ENCODE measurements around the gene NUSAP1.
"Not testable (repeated sequence)": the region's sequence is repeated elsewhere in the genome, so short reads cannot be mapped to it uniquely, and the experiment has no call there.

NUSAP1 gene

DNA sequence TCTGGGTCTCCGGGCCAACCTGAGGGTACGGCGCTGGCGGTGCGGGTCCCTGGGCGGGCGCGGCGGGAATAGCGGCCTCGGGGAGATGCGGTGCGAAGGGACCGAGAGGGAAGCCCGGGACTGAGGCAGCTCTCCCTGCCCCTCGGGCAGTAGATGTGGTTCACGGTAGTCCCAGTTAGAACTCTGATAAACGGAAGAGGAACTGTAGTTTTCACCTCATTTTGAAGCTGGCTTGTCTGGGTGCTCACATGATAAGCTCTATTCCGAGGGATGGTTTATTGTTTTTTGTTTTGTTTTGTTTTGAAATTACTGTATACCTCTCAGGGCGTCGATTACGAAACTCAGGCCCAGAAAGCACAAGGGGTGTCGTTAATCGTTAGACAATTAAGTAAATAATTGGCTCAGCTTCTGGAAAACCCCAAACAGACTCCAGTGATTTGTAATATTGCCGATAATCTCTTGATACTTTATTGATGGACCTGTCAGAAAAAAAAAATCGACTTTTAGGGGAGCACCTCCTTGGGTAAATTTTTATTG is 413 bp downstream of the NUSAP1 start:
- no peak for FAIRE-seq

DNA sequence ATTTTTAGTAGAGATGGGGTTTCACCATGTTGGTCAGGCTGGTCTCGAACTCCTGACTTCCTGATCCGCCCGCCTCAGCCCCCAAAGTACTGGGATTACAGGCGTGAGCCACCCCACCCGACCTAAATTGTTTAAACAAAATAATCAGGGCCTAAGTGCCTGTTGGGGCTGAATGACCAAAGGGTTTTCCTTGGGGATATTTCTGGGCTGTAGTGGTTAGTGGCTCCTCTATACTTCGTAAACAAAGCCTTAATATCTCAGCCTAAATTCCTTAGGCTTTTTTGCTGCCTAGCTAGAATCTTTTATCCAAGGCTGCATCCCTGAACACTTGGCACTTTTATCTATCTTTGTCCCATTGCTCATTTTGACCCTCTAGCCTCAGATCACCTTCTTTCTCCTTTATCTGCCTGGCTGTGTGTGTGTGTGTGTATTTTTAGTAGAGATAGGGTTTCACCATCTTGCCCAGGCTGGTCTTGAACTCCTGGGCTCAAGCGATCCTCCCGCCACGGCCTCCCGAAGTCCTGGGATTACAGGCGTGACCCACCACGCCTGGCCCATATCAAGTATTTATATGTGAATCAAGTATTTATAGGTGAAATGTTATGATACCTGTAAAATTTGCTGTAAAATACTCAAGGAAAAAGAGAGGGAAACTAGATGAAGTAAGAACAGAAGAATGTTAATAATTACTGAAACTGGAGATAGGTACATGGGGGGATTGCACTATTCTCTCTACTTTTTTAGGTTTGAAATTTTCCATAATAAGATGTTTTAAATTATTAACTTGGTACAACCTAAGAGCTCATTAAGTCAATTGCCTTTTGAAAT is 1.8 kb downstream of the NUSAP1 start:
- FAIRE-seq: no peak

DNA sequence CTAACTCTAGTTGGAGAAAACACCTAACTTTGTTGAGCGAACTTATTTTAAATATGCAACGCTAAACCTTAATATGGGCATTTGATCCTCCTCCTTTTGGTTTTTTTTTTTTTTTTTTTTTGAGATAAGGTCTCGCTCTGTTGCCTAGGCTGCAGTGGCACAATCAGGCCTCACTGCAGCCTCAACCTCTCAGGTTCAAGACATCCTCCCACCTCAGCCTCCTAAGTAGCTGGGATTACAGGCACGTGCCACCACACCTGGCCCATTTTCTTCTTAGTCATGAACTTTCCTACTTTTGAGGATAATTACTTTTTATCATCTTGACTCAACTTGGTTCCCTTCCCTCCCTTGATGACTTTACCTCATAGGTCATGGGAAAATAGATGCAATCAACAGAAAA is 3.9 kb downstream of the NUSAP1 start:
- no peak for FAIRE-seq

DNA sequence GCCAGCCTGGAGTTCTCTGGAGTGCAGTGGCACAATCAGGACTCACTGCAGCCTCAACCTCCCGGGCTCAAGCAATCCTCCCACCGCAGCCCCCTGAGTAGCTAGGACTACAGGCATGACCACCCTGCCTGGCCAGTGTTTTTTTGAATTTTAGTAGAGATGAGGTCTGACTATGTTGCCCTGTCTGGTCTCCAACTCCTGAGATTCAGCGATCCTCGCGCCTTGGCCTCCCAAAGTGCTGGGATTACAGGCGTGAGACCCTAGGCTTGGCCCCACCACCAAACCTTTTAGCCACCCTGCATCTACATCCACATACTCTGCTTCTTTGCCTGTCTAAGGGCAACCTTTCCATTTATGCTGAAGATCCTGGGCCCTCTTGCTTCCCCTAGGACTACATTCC is 4.4 kb downstream of the NUSAP1 start:
- FAIRE-seq: no peak

DNA sequence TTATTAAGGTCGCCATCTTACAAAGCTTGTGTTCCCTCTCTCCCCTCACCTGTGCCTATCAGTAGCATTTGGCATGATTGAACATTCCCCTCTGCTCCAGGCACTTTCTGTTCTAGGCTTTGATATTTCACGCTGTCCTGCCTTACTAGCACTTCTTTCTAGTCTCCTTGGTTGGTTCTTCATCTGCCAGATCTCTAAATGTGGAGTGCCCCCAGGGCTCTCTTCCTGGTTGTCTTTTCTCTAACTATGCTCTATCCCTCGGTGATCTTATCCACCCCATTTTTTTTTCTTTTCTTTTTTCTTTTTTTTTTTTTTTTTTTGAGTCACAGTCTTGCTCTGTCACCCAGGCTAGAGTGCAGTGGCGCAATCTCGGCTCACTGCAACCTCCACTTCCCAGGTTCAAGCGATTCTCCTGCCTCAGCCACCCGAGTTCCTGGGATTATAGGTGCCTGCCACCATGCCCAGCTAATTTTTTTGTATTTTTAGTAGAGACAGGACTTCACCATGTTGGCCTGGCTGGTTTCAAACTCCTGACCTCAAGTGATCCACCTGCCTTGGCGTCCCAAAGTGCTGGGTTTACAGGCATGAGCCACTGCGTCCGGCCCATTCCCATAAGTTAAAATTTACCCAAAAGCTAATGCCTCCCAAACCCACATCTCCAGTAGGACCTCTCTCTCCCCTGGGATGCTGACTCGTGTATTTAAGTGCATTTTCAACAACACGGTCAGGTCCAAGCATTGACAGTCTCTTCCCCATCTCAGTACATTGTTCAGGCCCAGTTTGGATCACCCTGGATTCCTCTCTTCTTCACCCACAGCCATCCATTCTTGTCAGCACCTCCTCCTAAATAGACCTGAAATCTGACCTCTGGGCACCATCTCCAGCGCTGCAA is 5.2 kb downstream of the NUSAP1 start:
- FAIRE-seq: no peak

DNA sequence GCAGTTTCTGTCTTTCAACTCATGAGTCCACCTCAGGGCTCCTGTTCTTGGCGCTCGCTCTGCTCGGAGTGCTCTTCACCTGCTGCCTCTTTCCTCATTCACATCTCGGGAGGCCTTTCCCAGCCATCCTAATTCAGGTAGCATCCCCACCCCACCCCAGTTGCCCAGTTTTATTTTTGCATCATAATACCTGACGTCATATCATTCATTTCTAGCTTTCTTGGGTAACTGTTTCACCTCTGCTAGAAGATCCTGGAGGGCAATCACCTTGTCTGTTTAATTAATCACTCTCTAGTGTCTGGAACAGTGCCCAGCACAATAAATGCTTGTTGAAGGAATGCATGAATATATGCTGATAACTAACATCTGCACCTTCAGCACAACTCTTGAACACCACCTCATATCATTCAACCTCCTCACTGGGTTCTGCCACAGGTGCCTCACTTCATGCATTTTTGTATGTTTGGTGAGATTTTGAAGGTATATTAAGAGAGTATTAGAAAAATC is 7.6 kb downstream of the NUSAP1 start:
- FAIRE-seq: no peak

DNA sequence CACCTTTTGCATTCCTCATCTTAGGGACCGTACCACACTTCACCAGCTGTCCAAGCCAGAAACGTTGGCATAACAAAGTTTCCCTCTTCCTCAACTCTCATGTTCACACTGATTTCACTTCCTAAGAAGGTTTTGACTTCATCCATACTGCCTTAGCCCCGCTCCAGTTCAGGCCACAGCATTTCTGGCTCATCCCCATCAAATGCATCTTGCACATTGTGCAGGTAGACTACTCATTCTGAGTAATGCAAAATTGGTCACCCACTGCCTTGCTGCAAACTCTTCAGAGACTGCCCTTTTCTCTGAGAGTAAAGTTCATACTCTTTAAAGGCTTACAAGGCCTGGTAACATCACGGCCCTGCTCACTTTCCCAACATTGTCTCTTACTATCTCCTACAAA is 8.8 kb downstream of the NUSAP1 start:
- no peak for FAIRE-seq

DNA sequence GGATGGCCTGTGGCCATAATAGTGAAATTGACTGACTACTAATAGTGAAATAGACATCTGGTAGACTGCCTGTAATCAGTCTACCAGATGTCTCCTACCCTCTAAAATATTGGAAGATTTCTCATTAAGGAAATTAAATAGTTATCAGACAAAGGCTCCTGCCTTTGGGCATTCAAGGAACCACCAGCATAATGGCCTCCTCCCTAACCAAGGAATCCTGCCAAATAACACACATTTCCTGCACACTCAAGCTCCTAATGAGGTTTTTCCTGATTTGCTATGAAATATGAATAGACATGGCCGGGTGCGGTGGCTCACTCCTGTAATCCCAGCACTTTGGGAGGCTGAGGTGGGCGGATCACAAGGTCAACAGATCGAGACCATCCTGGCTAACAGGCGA is 14.6 kb downstream of the NUSAP1 start:
- no peak for FAIRE-seq

DNA sequence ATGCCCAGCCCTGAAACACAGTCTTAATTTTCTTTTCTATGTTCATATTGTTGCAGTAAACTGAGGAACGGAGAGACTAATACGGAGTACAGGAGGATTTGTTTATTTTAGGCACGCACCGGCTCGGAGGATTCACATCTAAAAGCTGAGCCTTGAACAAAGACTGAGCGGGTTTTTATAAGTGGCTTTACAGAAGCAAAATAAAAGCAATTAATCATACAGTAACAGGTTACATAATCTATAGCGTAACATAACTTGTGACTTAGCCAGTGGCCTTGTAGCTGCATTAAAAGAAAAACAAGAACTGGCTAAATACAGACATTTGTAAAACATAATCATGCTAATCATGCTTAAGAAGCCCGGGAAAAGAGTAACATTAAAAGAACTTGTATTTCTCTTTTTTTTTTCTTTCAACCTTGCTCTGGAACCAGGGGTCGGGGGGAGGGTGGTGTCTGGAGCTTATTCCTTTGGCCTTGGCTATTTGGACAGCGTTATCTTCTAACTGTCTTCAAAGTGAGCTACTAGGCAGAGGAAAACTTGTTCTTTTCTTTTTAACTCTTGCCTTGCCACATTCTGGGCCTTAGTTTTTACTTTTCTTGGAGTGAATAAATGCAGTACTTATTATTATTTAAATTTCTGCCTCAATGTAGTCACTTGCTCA is 17.5 kb downstream of the NUSAP1 start:
- no peak for FAIRE-seq

DNA sequence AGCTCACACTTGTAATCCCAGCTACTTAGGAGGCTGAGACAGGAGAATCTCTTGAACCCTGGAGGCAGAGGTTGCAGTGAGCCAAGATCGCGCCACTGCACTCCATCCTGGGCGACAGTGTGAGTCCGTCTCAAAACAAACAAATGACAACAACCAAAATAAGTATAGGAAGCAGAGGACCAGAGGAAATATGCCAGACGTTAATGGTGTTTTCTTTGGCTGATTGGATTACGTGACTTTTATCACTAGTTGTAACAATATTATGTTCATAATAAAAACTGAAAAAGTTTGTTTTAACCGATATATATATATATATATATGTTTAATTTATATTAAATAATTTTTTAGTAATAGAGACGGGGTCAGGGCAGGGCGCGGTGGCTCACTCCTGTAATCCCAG is 21.7 kb downstream of the NUSAP1 start:
- FAIRE-seq: no peak

DNA sequence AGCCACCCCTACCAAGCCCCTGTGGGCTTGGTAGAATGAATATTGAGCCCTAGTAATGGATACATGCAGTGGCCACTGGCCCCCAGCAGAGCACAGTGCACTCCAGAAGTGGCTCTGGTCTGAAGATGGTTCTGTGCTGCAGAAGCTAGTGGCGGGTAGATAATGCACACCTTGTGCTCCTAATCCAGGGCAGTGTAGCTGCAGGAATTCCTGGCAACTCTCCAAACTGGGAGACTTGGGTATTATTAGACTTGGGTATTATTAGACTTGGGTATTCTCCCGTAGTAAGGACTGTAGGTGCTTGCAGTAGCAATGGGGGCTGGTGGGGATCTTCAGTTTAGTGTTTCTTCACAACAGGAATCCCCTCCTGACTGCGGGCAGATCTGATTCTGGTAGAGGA is 34.7 kb downstream of the NUSAP1 start:
- no peak for FAIRE-seq

DNA sequence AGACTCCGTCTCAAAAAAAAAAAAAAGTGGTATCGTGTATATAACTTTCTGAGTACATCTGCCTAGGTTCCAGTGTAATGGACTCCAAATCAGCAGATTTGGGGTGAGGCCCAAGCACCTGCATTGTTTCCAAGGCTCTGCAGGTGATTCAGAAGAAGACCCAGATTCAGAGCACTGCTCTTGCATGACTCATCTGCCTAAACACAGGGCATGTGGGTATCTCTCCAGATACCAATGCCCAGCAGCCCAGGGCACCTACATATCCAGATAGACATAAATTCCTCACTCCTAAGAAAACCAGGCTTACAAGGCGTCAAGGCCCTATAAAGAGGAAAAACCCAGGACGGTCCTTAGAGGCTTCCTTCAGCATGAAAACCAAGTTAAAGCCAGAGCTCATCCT is 45.3 kb downstream of the NUSAP1 start:
- no peak for FAIRE-seq

DNA sequence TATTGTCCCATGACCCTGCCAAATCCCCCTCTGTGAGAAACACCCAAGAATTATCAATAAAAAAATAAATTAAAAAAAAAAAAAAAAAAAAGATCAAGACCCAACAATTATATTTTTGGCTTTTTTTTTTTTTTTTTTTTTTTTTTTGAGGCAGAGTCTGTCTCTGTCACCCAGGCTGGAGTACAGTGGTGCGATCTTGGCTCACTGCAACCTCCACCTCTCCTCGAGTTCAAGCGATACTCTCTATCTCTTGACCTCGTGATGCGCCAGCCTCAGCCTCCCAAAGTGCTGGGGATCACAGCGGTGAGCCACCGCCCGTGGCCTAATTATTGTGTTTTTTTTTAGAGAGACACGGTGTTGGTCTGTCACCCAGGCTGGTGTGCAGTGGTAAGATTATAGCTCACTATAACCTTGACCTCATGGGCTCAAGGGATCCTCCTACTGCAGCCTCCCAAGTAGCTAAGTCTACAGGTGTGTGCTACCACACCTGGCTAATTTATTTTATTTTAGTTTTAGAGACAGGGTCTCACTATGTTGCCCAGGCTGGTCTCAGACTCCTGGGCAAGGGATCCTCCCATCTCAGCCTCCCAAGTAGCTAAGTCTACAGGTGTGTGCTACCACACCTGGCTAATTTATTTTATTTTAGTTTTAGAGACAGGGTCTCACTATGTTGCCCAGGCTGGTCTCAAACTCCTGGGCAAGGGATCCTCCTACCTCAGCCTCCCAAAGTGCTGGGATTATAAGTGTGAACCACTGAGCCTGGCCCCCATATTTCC is 51.5 kb downstream of the NUSAP1 start:
- not testable (repeated sequence) for FAIRE-seq

DNA sequence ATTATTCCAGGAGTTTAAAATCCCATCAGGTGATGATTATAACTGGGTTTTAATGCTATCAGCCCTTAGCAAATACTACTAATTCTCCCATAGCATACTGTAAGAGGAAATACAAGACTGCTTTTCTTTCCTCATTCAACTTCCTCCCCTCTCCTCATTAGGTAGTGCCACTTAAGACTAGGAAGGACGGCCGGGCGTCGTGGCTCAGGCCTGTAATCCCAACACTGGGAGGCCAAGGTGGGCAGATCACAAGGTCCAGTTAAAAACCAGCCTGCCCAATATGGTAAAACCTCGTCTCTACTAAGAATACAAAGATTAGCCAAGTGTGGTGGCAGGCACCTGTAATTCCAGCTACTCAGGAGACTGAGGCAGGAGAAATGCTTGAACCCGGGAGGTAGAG is 55.0 kb downstream of the NUSAP1 start:
- no peak for FAIRE-seq

DNA sequence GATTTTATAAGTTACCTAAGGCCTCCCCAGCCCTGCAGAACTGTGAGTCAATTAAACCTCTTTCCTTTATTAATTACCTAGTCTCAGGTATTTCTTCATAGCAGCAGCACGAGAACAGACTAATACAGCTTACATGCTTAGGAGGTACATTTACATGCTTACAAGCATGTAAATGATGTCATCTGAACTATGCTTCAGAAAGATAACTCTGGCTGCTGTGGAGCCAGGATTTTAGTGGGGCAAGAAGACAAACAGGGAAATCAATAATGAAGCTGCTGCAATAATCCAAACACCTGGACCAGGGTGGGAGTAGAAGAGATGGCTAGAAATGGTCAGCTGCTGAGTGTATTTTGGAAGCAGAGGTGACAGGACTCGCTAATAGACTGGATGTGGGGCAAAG is 60.0 kb downstream of the NUSAP1 start:
- FAIRE-seq: no peak

DNA sequence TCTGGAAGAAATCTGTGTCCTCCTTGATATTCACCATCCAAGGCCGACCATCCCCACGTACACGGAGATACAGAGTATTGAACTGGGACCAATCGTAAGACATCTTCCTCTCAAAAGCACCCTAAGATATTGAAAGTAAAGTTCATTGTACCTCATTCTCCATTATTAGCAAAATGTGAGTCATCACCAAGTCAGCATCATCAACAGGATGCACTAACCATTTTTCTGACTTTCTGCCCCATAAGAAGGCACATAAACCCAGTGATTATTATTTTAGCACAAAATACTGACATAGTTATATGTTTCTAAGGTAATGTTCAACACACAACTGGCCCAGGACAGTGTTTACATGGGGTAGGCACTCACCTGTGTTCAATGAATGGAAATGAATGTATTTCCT is 62.2 kb downstream of the NUSAP1 start:
- FAIRE-seq: no peak

DNA sequence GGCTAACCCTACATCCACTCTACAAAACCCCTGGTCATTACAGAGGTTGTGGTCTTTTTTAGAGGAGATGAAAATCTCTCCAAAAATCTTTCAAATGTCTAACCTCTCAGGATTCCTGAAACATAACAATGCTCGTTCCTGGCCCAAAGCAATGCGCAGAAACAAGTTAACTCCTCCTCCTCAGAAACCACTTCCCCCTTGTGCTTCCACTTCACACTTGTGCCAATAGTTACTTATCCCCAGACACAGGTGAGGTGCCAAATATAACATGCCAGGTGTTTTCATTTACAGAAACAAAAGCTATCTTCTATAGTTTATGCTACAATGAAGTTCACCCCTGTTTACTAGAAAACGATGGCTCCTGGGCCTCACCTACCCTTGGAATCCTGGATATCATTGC is 63.4 kb downstream of the NUSAP1 start:
- no peak for FAIRE-seq

DNA sequence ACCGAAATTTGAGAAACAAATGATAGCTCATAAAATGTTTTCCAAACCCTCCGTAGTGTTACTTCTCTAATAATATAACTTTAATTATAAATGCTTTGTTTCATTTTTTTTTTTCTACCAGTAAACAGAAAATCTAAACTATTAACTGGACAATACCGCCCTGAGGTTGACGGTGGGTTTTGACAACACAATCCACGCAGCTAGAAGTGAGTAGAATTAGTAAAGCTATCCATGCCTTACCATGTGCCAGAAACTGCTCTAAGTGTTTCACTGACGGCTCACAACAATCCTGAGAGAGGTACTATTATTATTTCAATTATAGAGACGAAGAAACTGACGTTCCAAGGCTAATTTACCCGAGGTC is 69.2 kb downstream of the NUSAP1 start:
- FAIRE-seq: no peak

DNA sequence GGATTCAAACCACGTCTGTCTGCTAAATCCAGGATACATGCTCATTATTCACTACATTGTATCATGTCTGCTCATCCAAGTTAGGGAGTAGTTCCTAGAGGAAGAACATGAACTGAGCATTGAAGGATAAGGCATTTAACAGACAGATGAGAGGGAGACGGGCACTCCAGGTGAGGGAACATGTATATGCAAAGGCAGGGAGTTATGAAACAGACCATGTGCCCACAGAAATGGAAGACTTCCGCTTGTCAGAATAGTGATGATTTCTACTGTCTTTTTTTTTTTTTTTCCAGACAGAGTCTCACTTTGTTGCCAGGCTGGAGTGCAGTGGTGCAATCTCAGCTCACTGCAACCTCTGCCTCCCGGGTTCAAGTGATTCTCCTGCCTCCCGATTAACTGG is 74.7 kb downstream of the NUSAP1 start:
- no peak for FAIRE-seq

DNA sequence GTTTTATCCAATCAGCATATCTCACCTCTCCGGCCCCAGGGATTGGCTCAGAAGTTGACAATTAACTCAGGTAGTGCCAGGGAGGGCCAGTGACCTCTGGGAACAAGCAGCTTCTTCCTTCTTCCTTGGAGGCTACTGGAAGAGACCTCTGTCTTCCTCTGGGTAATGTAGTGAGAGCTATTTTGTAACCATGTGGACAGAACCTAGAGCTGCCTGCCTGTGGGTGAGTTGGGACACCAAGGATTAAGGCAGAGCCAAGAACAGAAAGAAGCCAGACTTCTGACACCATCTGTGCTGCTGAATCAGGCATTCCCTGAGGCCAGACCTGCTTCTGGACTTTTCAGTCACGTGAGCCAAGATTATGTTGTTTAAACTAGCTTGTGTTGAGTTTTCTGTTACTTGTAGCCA is 75.6 kb downstream of the NUSAP1 start:
- FAIRE-seq: no peak

DNA sequence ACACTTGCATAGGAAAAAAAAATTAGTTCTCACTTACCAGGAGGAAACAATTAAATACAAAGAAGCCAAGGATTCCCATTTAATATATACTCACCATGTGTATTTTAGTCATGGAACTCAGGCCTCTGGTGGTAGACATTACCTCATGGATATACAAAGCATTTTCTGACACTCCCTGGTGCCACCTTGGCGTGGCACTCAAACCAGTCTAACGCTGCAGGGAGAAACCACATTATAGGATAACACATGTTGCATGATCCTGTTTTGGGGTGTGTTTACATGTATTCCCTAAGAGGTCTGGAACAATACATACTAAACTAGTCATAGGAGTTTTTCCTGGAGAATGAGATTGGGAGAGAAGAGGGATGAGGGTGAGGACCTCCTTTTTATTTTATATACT is 78.3 kb downstream of the NUSAP1 start:
- FAIRE-seq: no peak

DNA sequence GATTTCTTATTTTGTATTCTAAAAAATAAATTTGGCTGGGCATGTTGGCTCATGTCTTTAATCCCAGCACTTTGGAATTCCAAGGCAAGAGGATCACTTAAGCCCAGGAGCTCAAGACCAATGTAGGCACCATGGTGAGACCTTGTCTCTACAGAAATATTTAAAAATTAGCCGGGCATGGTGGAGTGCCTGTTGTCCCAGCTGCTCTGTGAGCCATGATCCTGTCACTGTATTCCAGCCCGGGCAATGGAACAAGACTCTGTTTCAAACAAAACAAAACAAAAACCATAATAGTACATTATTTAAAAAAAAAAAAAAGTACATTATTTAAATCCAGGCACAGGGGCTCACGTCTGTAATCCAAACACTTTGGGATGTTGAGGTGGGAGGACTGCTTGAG is 78.8 kb downstream of the NUSAP1 start:
- no peak for FAIRE-seq
